OCI-LY1 (cell line): ENCODE data around the gene PLG.

Experiments used
- H2AFZ ChIP-seq: fragments of 200-600 bp; sonication (generic), shearing (Covaris generic); 2 replicates; pipeline ENCODE4 v1.6.0; 2014; ENCODE audit warnings: antibody characterized with exemption, mild to moderate bottlenecking, low read length
- H3F3A ChIP-seq: fragments of 200-600 bp; sonication (generic), shearing (Covaris generic); 2 replicates; pipeline ENCODE4 v1.6.0; 2014; ENCODE audit warnings: mild to moderate bottlenecking, antibody characterized with exemption, low read length, moderate library complexity; ENCODE audit not compliant: insufficient read depth
- H3K27ac ChIP-seq: fragments of 200-600 bp; sonication (generic); 2 replicates; pipeline ENCODE4 v1.5.1; 2014; ENCODE audit warnings: low read length, mixed run types, mild to moderate bottlenecking, low read depth; ENCODE audit not compliant: poor library complexity, severe bottlenecking
- H3K27me3 ChIP-seq: fragments of 200-600 bp; sonication (generic); 2 replicates; pipeline ENCODE4 v1.6.0; 2014; ENCODE audit warnings: antibody characterized with exemption, mild to moderate bottlenecking, low read length, moderate library complexity; ENCODE audit not compliant: insufficient read depth
- H3K36me3 ChIP-seq: fragments of 200-600 bp; sonication (generic); 2 replicates; pipeline ENCODE4 v1.6.1; 2014; ENCODE audit warnings: mild to moderate bottlenecking, antibody characterized with exemption, low read length, moderate library complexity, mixed read lengths; ENCODE audit not compliant: insufficient read depth
- H3K4me1 ChIP-seq: fragments of 200-600 bp; sonication (generic); 2 replicates; pipeline ENCODE4 v1.5.1; 2014; ENCODE audit warnings: mild to moderate bottlenecking, low read length, moderate library complexity; ENCODE audit not compliant: insufficient read depth, severe bottlenecking
- H3K4me2 ChIP-seq: fragments of 200-600 bp; sonication (generic), shearing (Covaris generic); 2 replicates; pipeline ENCODE4 v1.6.1; 2014; ENCODE audit warnings: low read length
- H3K4me3 ChIP-seq: fragments of 200-600 bp; sonication (generic); 2 replicates; pipeline ENCODE4 v1.5.1; 2014; ENCODE audit warnings: low read length, low read depth, mild to moderate bottlenecking, mixed read lengths; ENCODE audit not compliant: poor library complexity, severe bottlenecking
- H3K79me2 ChIP-seq: fragments of 200-600 bp; shearing (Covaris generic); 2 replicates; pipeline ENCODE4 v1.6.1; 2016; ENCODE audit warnings: mixed run types, low read length, mixed read lengths; ENCODE audit not compliant: insufficient read depth
- H3K9ac ChIP-seq: fragments of 200-600 bp; sonication (generic), shearing (Covaris generic); 2 replicates; pipeline ENCODE4 v1.6.1; 2014; ENCODE audit warnings: mild to moderate bottlenecking, low read length, mixed read lengths
- H3K9me2 ChIP-seq: fragments of 200-600 bp; sonication (generic), shearing (Covaris generic); 2 replicates; pipeline ENCODE4 v1.6.1; 2014; ENCODE audit warnings: low read depth, mild to moderate bottlenecking, low read length, mixed read lengths
- H3K9me3 ChIP-seq: fragments of 200-600 bp; shearing (Covaris generic); 2 replicates; pipeline ENCODE4 v1.6.1; 2014; ENCODE audit warnings: low read length, mixed read lengths
- H4K20me1 ChIP-seq: fragments of 200-600 bp; sonication (generic), shearing (Covaris generic); 2 replicates; pipeline ENCODE4 v1.6.0; 2016; ENCODE audit warnings: mild to moderate bottlenecking, low read length; ENCODE audit not compliant: insufficient read depth
- EZH2 ChIP-seq: fragments of 200-600 bp; sonication (generic), shearing (Covaris generic); IDR thresholded peaks from 2 replicates; pipeline ENCODE4 v1.8.0; 2017; ENCODE audit warnings: borderline replicate concordance, mixed run types, mild to moderate bottlenecking, antibody characterized with exemption, low read length, moderate library complexity, mixed read lengths
- TF ChIP-seq, protein P1 (sequence below): fragments of 200-600 bp; sonication (generic), shearing (Covaris generic); IDR thresholded peaks from 2 replicates; pipeline ENCODE4 v1.5.1; 2017; ENCODE audit warnings: mild to moderate bottlenecking, antibody characterized with exemption, low read length, moderate library complexity, mixed read lengths

PLG gene

DNA sequence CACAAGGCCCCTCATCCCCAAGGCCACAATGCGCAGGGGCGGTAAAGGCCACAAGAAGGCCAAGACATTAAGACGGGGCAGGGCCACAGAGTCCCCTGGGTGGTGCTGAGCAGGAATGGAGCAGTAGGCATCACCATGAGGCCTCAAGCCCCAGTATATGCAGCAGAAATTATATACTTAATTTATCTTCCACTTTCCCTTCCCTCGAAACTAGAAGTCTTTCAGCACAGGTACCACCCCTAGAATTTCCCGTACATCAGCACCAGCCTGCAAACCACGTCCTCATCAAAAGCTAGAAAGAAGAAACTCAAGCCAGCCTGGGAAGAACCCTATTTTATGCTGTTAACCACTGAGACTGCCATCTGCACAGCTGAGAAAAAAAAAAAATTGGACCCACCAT is 89.4 kb downstream of the PLG start:
- H3K9me3 ChIP-seq = no peaks in the 10 kb centered on the region
- no peaks in the 10 kb centered on the region for H3K79me2 ChIP-seq
- TF ChIP-seq, protein P1, sequence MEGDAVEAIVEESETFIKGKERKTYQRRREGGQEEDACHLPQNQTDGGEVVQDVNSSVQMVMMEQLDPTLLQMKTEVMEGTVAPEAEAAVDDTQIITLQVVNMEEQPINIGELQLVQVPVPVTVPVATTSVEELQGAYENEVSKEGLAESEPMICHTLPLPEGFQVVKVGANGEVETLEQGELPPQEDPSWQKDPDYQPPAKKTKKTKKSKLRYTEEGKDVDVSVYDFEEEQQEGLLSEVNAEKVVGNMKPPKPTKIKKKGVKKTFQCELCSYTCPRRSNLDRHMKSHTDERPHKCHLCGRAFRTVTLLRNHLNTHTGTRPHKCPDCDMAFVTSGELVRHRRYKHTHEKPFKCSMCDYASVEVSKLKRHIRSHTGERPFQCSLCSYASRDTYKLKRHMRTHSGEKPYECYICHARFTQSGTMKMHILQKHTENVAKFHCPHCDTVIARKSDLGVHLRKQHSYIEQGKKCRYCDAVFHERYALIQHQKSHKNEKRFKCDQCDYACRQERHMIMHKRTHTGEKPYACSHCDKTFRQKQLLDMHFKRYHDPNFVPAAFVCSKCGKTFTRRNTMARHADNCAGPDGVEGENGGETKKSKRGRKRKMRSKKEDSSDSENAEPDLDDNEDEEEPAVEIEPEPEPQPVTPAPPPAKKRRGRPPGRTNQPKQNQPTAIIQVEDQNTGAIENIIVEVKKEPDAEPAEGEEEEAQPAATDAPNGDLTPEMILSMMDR = no peak
- TF ChIP-seq EZH2 = no peak
- H3K4me2 ChIP-seq = no peak overlapping the region
- H3K9me2 ChIP-seq = no peaks in the 10 kb centered on the region
- no peak overlapping the region for H3K27ac ChIP-seq
- H4K20me1 ChIP-seq = no peaks in the 10 kb centered on the region
- H3K4me1 ChIP-seq = no peaks in the 10 kb centered on the region
- H3K27me3 ChIP-seq = no peaks in the 10 kb centered on the region
- no peaks in the 10 kb centered on the region for H3K36me3 ChIP-seq
- H3F3A ChIP-seq = no peaks in the 10 kb centered on the region
- H2AFZ ChIP-seq = no peak overlapping the region
- H3K9ac ChIP-seq = no peak overlapping the region
- H3K4me3 ChIP-seq = no peak overlapping the region

DNA sequence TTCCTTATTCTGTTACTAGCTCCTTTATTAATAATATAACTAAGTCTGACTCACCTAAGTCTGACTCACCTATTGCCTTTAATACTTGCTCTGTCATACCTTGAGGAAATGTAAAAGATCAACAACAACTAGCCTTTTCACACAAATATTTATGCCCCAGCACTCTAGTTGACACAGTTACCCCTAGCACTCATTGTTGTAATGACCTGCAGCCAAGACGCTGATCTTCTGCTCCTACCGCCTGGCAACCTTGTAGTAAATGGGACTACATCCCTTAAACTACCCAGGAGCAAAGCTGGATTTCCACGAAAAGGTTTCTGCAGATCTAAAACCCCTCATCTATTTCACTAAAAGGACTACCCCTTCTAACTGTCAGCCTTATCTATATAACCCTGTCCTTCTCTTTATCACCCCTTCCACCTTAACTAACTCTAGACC is 90.0 kb downstream of the PLG start:
- H3K4me2 ChIP-seq = no peak overlapping the region
- no peaks in the 10 kb centered on the region for H3K9me2 ChIP-seq
- TF ChIP-seq EZH2 = no peak
- TF ChIP-seq, protein P1 = no peak
- no peak overlapping the region for H3K27ac ChIP-seq
- no peaks in the 10 kb centered on the region for H3F3A ChIP-seq
- no peaks in the 10 kb centered on the region for H4K20me1 ChIP-seq
- H2AFZ ChIP-seq = no peak overlapping the region
- no peaks in the 10 kb centered on the region for H3K4me1 ChIP-seq
- no peaks in the 10 kb centered on the region for H3K36me3 ChIP-seq
- H3K79me2 ChIP-seq = no peaks in the 10 kb centered on the region
- H3K9ac ChIP-seq = no peak overlapping the region
- H3K9me3 ChIP-seq = no peaks in the 10 kb centered on the region
- no peak overlapping the region for H3K4me3 ChIP-seq
- no peaks in the 10 kb centered on the region for H3K27me3 ChIP-seq

DNA sequence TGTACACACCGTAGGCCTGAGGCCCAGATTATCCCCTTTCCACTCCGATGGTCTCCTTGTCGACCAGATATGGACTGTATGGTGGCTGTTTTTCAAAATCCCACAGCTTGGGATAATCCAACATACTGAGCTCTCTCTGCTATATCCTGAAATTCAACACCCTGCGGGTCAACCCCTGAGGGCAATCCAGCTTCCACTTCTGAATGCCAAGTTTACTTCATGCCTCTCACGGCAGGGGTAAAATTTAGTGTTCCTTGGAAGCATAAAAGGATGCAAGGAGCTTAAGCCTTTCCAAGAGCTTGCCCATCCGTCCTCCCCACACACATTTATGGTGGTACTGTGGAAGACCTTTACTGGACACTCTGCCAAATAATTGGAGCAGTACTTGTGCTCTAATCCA is 90.7 kb downstream of the PLG start:
- H3K9ac ChIP-seq = no peak overlapping the region
- H4K20me1 ChIP-seq = no peaks in the 10 kb centered on the region
- H2AFZ ChIP-seq = no peak overlapping the region
- H3K4me3 ChIP-seq = no peak overlapping the region
- H3K27ac ChIP-seq = no peak overlapping the region
- no peaks in the 10 kb centered on the region for H3K27me3 ChIP-seq
- H3K36me3 ChIP-seq = no peaks in the 10 kb centered on the region
- no peaks in the 10 kb centered on the region for H3F3A ChIP-seq
- H3K4me2 ChIP-seq = no peak overlapping the region
- TF ChIP-seq, protein P1 = no peak
- TF ChIP-seq EZH2 = no peak
- H3K9me3 ChIP-seq = no peaks in the 10 kb centered on the region
- H3K79me2 ChIP-seq = no peaks in the 10 kb centered on the region
- H3K9me2 ChIP-seq = no peaks in the 10 kb centered on the region
- H3K4me1 ChIP-seq = no peaks in the 10 kb centered on the region
